Astrocyte of the spinal cord (primary cell): ENCODE results near the gene INPP5A.
"Not testable (repeated sequence)": the region's sequence is repeated elsewhere in the genome, so short reads cannot be mapped to it uniquely, and the experiment has no call there.

Experiments
- DNase-seq: peaks from one replicate; pipeline ENCODE4 v3.0.0; 2011; ENCODE audit warnings: low read depth, low spot score
- H3K4me3 ChIP-seq: 2 replicates; pipeline ENCODE4 v1.5.1; 2011; ENCODE audit warnings: low read depth, mild to moderate bottlenecking, low read length, moderate library complexity
- CTCF ChIP-seq: IDR thresholded peaks from 2 replicates; pipeline ENCODE4 v1.5.1; 2012; ENCODE audit warnings: low read depth, mild to moderate bottlenecking, low read length, inconsistent platforms
- in situ Hi-C: cut with HindIII; loops from 2 replicates; pipeline ENCODE4 v1.10.0; 2017; ENCODE audit warnings: low sequenced_read_pairs

Gene INPP5A

DNA sequence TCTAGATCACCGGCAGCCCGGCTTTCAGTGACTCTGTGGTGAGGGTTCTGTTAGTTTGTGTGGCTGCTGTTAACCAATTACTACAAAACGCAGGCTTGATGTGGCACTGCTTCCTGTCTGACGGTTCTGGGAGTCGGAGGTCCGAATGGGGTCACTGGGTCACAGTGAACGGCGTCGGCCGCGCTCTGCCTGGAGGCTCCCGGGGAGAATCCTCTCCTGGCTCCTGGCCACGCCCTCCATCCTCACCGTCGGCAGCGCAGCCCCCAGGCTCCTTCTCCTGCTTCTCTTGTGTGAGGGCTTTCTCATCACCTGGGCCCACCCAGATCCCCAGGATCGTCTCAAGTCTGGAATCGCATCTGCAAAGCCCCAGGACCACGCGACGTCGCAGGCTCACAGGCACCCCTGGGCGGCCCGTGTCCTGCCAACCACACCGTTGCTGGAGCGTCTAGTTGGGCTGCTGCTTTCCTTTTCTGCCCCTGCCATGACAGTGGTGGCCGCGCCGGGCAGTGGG lies 280.2 kb downstream of the INPP5A start:
- no peak for TF ChIP-seq CTCF
- no peak for DNase-seq
- no peak overlapping the region for H3K4me3 ChIP-seq
- in situ Hi-C loops: no loop called here

DNA sequence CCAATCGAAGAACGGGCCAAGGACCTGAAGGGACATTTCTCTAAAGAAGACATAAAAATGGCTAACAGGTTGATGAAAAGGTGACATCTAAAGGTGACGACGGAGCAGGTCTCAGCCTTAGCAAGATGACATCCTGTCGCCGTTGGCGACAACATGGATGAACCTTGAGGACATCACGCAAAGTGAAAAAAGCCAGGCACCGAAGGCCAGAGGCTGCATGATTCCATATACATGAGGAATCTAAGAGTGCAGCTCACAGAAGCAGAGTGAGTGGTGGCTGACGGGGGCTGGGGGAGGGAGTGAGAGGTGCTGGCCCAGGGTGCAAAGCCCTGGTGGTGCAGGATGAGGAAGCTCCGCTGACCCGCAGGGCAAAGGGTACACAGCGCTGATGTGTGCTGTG lies 282.5 kb downstream of the INPP5A start:
- in situ Hi-C loops: no loop called here
- no peak for DNase-seq
- H3K4me3 ChIP-seq: no peak overlapping the region
- no peak for TF ChIP-seq CTCF

DNA sequence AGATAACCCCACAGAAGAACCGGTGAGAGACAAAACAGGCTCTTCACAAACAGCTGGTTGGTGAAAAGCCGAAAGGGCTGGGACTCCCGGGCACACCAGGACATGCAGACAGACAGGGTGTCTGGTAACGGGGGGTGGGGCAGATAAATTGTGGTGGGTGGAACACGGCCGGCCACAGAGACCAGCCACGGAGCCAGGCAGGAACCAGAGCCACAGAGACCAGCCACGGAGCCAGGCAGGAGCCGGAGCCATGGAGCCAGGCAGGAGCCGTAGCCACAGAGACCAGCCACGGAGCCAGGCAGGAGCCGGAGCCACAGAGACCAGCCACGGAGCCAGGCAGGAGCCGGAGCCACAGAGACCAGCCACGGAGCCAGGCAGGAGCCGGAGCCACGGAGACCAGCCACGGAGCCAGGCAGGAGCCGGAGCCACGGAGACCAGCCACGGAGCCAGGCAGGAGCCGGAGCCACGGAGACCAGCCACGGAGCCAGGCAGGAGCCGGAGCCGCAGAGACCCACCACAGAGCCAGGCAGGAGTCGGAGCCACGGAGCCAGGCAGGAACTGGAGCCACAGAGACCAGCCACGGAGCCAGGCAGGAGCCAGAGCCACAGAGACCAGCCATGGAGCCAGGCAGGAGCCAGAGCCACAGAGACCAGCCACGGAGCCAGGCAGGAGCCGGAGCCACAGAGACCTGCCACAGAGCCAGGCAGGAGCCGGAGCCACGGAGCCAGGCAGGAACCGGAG lies 288.4 kb downstream of the INPP5A start:
- in situ Hi-C loops, H3K4me3 ChIP-seq, DNase-seq: not testable (repeated sequence)

DNA sequence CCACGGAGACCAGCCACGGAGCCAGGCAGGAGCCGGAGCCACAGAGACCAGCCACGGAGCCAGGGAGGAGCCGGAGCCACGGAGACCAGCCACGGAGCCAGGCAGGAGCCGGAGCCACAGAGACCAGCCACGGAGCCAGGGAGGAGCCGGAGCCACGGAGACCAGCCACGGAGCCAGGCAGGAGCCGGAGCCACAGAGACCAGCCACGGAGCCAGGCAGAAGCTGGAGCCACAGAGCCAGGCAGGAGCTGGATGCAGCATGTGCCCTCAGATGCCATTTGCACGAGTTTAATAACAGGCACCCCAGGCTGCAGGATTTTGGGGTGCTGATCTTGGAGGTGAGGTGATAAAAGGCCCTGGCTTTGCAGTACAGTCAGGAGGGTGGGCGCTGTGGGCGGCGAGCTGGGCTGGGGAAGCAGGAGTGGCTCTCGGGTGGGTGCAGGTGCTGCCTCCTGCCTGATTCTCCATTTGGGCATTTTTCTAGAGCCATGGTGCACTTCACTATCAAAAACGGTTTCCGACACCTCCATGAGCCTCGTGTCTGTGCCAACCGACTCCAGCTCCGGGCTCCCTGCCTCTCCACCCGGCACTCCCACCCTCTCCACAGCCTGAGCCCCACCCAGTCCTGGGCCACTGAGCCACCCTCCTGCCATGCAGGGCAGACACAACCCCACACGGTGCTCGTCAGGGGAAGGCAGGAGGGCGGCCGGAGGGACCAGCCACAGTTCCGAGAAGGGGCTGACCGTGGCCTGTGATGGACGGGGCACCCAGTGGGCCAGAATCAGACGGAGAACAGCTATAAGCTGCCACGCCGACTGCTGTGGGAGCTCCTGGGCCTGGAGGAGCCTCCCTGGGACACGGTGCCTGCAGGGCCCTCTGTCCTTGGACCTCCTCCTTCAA lies 289.2 kb downstream of the INPP5A start:
- no peak overlapping the region for H3K4me3 ChIP-seq
- no peak for TF ChIP-seq CTCF
- no peak for DNase-seq
- in situ Hi-C loops: no loop called here

GRCh38 chr10:132827423-132827789 lies 289.8 kb downstream of the INPP5A start:
- H3K4me3 ChIP-seq: no peak overlapping the region
- TF ChIP-seq CTCF: no peak
- no peak for DNase-seq
- in situ Hi-C loops: no loop called here

GRCh38 chr10:132827861-132828539 lies 290.4 kb downstream of the INPP5A start:
- in situ Hi-C loops: no loop called here
- no peak for TF ChIP-seq CTCF
- DNase-seq: no peak
- no peak overlapping the region for H3K4me3 ChIP-seq
